Hepatocyte (in vitro differentiated cells): Measurements from ENCODE around the gene ZFC3H1. TPM values are rescaled to one million over a fixed set of nuclear protein-coding genes. Genes with fewer than 3 reads are reported as not detected.
A peak's percentile ranks its signal among the peaks of the same experiment; 100 is the strongest.

Source experiments
- DNase-seq: peaks from one replicate; pipeline ENCODE4 v3.0.0-alpha.2; 2016; ENCODE audit warnings: low spot score
- H2AFZ ChIP-seq: fragments of 200-600 bp; sonication (generic); 2 replicates; pipeline ENCODE4 v1.6.0; 2016; ENCODE audit warnings: antibody characterized with exemption, mild to moderate bottlenecking
- H3K27ac ChIP-seq: fragments of 200-600 bp; sonication (generic); 2 replicates; pipeline ENCODE4 v1.5.1; 2016; ENCODE audit warnings: mild to moderate bottlenecking
- H3K27me3 ChIP-seq: fragments of 200-600 bp; sonication (generic); 2 replicates; pipeline ENCODE4 v1.6.1; 2016
- H3K36me3 ChIP-seq: fragments of 200-600 bp; sonication (generic); replicated peaks from 2 replicates; pipeline ENCODE4 v1.5.1; 2016; ENCODE audit warnings: low read depth; ENCODE audit not compliant: insufficient read depth
- H3K4me1 ChIP-seq: fragments of 200-600 bp; sonication (generic); 2 replicates; pipeline ENCODE4 v1.5.1; 2016; ENCODE audit warnings: mild to moderate bottlenecking, moderate library complexity; ENCODE audit not compliant: insufficient read depth
- H3K4me2 ChIP-seq: fragments of 200-600 bp; sonication (generic); 2 replicates; pipeline ENCODE4 v1.6.0; 2016
- H3K4me3 ChIP-seq: fragments of 200-600 bp; sonication (generic); 2 replicates; pipeline ENCODE4 v1.5.1; 2016; ENCODE audit warnings: mild to moderate bottlenecking
- H3K79me2 ChIP-seq: fragments of 200-600 bp; sonication (generic); 2 replicates; pipeline ENCODE4 v1.6.0; 2017; ENCODE audit warnings: mild to moderate bottlenecking
- H3K9me2 ChIP-seq: fragments of 200-600 bp; sonication (generic); replicated peaks from 2 replicates; pipeline ENCODE4 v1.6.0; 2017; ENCODE audit warnings: mild to moderate bottlenecking; ENCODE audit not compliant: insufficient read depth
- H3K9me3 ChIP-seq: fragments of 200-600 bp; sonication (generic); 2 replicates; pipeline ENCODE4 v1.5.1; 2016; ENCODE audit warnings: low read depth, mild to moderate bottlenecking
- H4K20me1 ChIP-seq: fragments of 200-600 bp; sonication (generic); 2 replicates; pipeline ENCODE4 v1.6.0; 2016; ENCODE audit warnings: mild to moderate bottlenecking; ENCODE audit not compliant: insufficient read depth, poor library complexity, severe bottlenecking
- EZH2 ChIP-seq: fragments of 200-600 bp; sonication (generic); IDR thresholded peaks from 2 replicates; pipeline ENCODE4 v1.6.1; 2016; ENCODE audit warnings: antibody characterized with exemption, mild to moderate bottlenecking, borderline replicate concordance
- EZH2phosphoT487 ChIP-seq: fragments of 200-600 bp; sonication (generic); IDR thresholded peaks from one replicate; pipeline ENCODE4 v1.6.1; 2018; ENCODE audit warnings: antibody characterized with exemption, mild to moderate bottlenecking, low read depth, moderate library complexity; ENCODE audit not compliant: unreplicated experiment, severe bottlenecking
- WGBS: methylation state at CpG from one replicate; pipeline ENCODE4 v1.1.6; 2016; ENCODE audit warnings: low lambda C conversion rate; ENCODE audit errors: missing lambda C conversion rate; 5-methylcytosine and 5-hydroxymethylcytosine counted together
- polyA plus RNA-seq: library from polyadenylated mRNA; unstranded; fragments of >200 nt; fragmentation: Nextera tagmentation; extraction: Ambion mirVana; gene quantifications from 2 replicates; pipeline ENCODE4 v1.2.1, GENCODE V29; 2016
- total RNA-seq: library from RNA; depleted of rRNA; stranded (reverse); fragments of >200 nt; gene quantifications from 2 replicates; pipeline ENCODE4 v1.2.3, GENCODE V29; 2014
- TF ChIP-seq, protein P1 (sequence below): fragments of 200-600 bp; sonication (generic); IDR thresholded peaks from 2 replicates; pipeline ENCODE4 v1.5.1; 2016; ENCODE audit warnings: antibody characterized with exemption, mild to moderate bottlenecking; ENCODE audit not compliant: poor library complexity

The ZFC3H1 gene
- total and polyA plus RNA-seq, 2 experiments from 2014 or later = 28.0 to 48.6 TPM

GRCh38 chr12:71639341-71639760 is 24.3 kb downstream of the ZFC3H1 start:
- peaks cover 14% of the 10 kb centered on the region for H3K79me2 ChIP-seq
- H3K4me1 ChIP-seq = no peaks in the 10 kb centered on the region
- no peaks in the 10 kb centered on the region for H3K9me3 ChIP-seq
- DNase-seq = no peak
- no peak overlapping the region for H3K4me3 ChIP-seq
- H3K27me3 ChIP-seq = no peaks in the 10 kb centered on the region
- H3K9me2 ChIP-seq = no peaks in the 10 kb centered on the region
- no peak for TF ChIP-seq EZH2phosphoT487
- TF ChIP-seq, protein P1, sequence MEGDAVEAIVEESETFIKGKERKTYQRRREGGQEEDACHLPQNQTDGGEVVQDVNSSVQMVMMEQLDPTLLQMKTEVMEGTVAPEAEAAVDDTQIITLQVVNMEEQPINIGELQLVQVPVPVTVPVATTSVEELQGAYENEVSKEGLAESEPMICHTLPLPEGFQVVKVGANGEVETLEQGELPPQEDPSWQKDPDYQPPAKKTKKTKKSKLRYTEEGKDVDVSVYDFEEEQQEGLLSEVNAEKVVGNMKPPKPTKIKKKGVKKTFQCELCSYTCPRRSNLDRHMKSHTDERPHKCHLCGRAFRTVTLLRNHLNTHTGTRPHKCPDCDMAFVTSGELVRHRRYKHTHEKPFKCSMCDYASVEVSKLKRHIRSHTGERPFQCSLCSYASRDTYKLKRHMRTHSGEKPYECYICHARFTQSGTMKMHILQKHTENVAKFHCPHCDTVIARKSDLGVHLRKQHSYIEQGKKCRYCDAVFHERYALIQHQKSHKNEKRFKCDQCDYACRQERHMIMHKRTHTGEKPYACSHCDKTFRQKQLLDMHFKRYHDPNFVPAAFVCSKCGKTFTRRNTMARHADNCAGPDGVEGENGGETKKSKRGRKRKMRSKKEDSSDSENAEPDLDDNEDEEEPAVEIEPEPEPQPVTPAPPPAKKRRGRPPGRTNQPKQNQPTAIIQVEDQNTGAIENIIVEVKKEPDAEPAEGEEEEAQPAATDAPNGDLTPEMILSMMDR = no peak
- no peak for TF ChIP-seq EZH2
- no peak overlapping the region for H3K4me2 ChIP-seq
- WGBS = 82% methylated on average over 2 of the region's 2 CpGs
- H3K27ac ChIP-seq = no peak overlapping the region
- no peaks in the 10 kb centered on the region for H4K20me1 ChIP-seq
- H2AFZ ChIP-seq = no peak overlapping the region
- no peaks in the 10 kb centered on the region for H3K36me3 ChIP-seq

- H3K9me3 ChIP-seq = no peaks in the 10 kb centered on the region
- no peaks in the 10 kb centered on the region for H3K9me2 ChIP-seq
- H3K27me3 ChIP-seq = no peaks in the 10 kb centered on the region
- peaks cover 8% of the 10 kb centered on the region for H3K79me2 ChIP-seq
- H3K4me1 ChIP-seq = no peaks in the 10 kb centered on the region
- DNase-seq = no peak
- no peaks in the 10 kb centered on the region for H4K20me1 ChIP-seq
- H3K4me3 ChIP-seq = no peak overlapping the region
- no peak for TF ChIP-seq EZH2phosphoT487
- no peak for TF ChIP-seq EZH2
- TF ChIP-seq, protein P1 = no peak
- no peaks in the 10 kb centered on the region for H3K36me3 ChIP-seq
- no peak overlapping the region for H3K4me2 ChIP-seq
- no peak overlapping the region for H3K27ac ChIP-seq
- no peak overlapping the region for H2AFZ ChIP-seq
These were observed 25.1 kb downstream of the ZFC3H1 start for GRCh38 chr12:71638499-71638898.

- H3K9me2 ChIP-seq = no peaks in the 10 kb centered on the region
- WGBS = 37% methylated on average over 3 of the region's 3 CpGs
- DNase-seq = peak; percentile 87
- H3K79me2 ChIP-seq = peaks cover 6% of the 10 kb centered on the region
- H3K4me2 ChIP-seq = no peak overlapping the region
- no peaks in the 10 kb centered on the region for H3K36me3 ChIP-seq
- H3K27ac ChIP-seq = no peak overlapping the region
- H2AFZ ChIP-seq = no peak overlapping the region
- TF ChIP-seq, protein P1 = peak; percentile 71
- no peak for TF ChIP-seq EZH2phosphoT487
- no peaks in the 10 kb centered on the region for H3K4me1 ChIP-seq
- no peaks in the 10 kb centered on the region for H3K27me3 ChIP-seq
- no peaks in the 10 kb centered on the region for H3K9me3 ChIP-seq
- H4K20me1 ChIP-seq = no peaks in the 10 kb centered on the region
- no peak overlapping the region for H3K4me3 ChIP-seq
These were observed 26.9 kb downstream of the ZFC3H1 start for GRCh38 chr12:71636704-71637115.
